Adrenal gland (tissue), 12 donors: ENCODE data around the gene COQ7. TPM values are rescaled to one million over a fixed set of nuclear protein-coding genes. Genes with fewer than 3 reads are reported as not detected.
A peak's percentile ranks its signal among the peaks of the same experiment; 100 is the strongest.

Experiments used
- DNase-seq, 7 donors: peaks; one replicate each; pipeline ENCODE4 v3.0.0-alpha.2; 2019 to 2020
- H3K27ac ChIP-seq, 5 donors: fragments of 200-600 bp; sonication (generic) in 4 of 5; 1 replicate in 3 of 5; 2 replicates in 2 of 5; pipeline versions ENCODE4 v1.5.1 to v1.8.0; 2016 to 2020; ENCODE audit warnings: mild to moderate bottlenecking in 1 of 5
- H3K27me3 ChIP-seq: fragments of 200-600 bp; 2 replicates; pipeline ENCODE4 v1.8.0; 2021
- H3K36me3 ChIP-seq, 2 donors: fragments of 200-600 bp; replicated peaks in 1 of 2; 1 replicate in 1 of 2; 2 replicates in 1 of 2; pipeline versions ENCODE4 v1.5.1 to v1.8.0; 2018 to 2022
- H3K4me1 ChIP-seq, 2 donors: fragments of 200-600 bp; replicated peaks in 1 of 2; 1 replicate in 1 of 2; 2 replicates in 1 of 2; pipeline versions ENCODE4 v1.5.1 to v1.8.0; 2018 to 2021
- H3K4me3 ChIP-seq, 4 donors: fragments of 200-600 bp; sonication (generic) in 3 of 4; one replicate each; pipeline ENCODE4 v1.5.1; 2016 to 2018
- H3K9me3 ChIP-seq, 3 donors: fragments of 200-600 bp; sonication (generic) in 1 of 3; replicated peaks in 1 of 3; 1 replicate in 2 of 3; 2 replicates in 1 of 3; pipeline versions ENCODE4 v1.5.1 to v1.8.0; 2016 to 2021
- POLR2A ChIP-seq, 2 donors: fragments of 450-650 bp; IDR thresholded peaks; one replicate each; pipeline ENCODE4 v1.6.1; 2017; ENCODE audit warnings: antibody characterized with exemption in 2 of 2, mild to moderate bottlenecking in 2 of 2, moderate library complexity in 1 of 2
- WGBS, 4 donors: extraction: QIAGEN DNeasy Blood & Tissue Kit in 2 of 4; methylation state at CpG; one replicate each; pipeline versions ENCODE4 v1.1.5 to v1.1.7; 2013 to 2017; 5-methylcytosine and 5-hydroxymethylcytosine counted together
- intact Hi-C, 2 donors: fragments of 100-400 bp; cut with DNase I; formaldehyde crosslinking; loops; one replicate each; pipeline versions ENCODE4 v1.14.1 to v1.15.0; 2022 to 2023
- polyA plus RNA-seq, 3 donors: library from polyadenylated mRNA; stranded (reverse); fragments of 200-250 nt in 2 of 3; fragments of 350-450 nt in 1 of 3; fragmentation: Illumina TruSeq in 1 of 3; extraction: RNeasy Lipid Tissue Mini Kit (QIAGEN cat#74804) in 1 of 3; gene quantifications; one replicate each; pipeline ENCODE4 v1.2.3, GENCODE V29; 2013 to 2014
- total RNA-seq, 9 donors: library from RNA; depleted of rRNA in 4 of 9; stranded (reverse); fragments of >200 nt in 4 of 9; fragments of 120-200 nt in 1 of 9; fragmentation: NEBNext Ultra II Directional in 1 of 9; extraction: Animal tissue kit (Norgen Biotek cat#: 25700) in 1 of 9; gene quantifications; one replicate each; pipeline versions ENCODE4 v1.1.0 to v1.2.4, GENCODE V29; 2013 to 2023
- TF ChIP-seq, protein P1 (sequence below), 6 experiments: fragments of 450-650 bp in 4 of 6; fragments of 200-600 bp in 2 of 6; sonication (generic) in 1 of 6; IDR thresholded peaks; 1 replicate in 5 of 6; 2 replicates in 1 of 6; pipeline versions ENCODE4 v1.5.1 to v1.8.0; 2016 to 2021; ENCODE audit warnings: antibody characterized with exemption in 6 of 6, mild to moderate bottlenecking in 2 of 6, moderate library complexity in 1 of 6
- donor health status: healthy with polysubstance abuse.
- donor health status: Bipolar disorder and iron deficiency.
- donor health status: DM: yes; HTN: yes; CAD: no.
- donor health status: DM: no; HTN: no; CAD: no.
- donor health status: DM: no; HTN: no; CAD: no.
- donor health status: DM: yes; HTN: yes; CAD: no.

Gene COQ7
- total and polyA plus RNA-seq, 12 donors, result 14.9 to 41.8 (median 24.8) TPM

DNA sequence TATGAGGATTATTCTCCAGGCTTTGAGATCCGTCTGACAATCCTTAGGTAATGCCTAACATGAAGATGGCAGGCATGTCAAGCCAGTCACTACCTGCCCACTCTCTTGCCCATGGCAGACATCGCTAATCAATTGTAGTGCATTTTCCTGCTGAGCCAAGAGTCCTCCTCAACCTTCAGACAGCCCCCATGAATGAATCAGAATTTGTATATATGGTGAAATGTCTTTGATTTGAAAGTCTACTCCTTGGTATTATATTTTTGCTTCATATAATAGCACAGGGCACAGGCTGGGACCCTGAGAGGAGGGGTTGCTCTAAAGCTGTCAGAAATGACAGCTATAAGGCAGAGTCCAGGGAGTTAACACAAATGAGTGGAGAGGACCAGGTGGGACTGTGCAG lies 27.0 kb upstream of the COQ7 start:
- DNase-seq, result no peak
- Histone ChIP-seq H3K27ac (no peak overlapping the region), H3K4me3 (no peak overlapping the region), H3K4me1 (no peaks in the 10 kb centered on the region), H3K9me3 (no peaks in the 10 kb centered on the region), H3K36me3 (no peaks in the 10 kb centered on the region), H3K27me3 (no peaks in the 10 kb centered on the region)
- TF ChIP-seq POLR2A (IDR thresholded peaks at IDR 0.05), result no peak
- intact Hi-C loops, result no loop called here
- WGBS, 4 donors, result 84 to 100% (median 90%) methylated on average over 2 of the region's 2 CpGs

DNA sequence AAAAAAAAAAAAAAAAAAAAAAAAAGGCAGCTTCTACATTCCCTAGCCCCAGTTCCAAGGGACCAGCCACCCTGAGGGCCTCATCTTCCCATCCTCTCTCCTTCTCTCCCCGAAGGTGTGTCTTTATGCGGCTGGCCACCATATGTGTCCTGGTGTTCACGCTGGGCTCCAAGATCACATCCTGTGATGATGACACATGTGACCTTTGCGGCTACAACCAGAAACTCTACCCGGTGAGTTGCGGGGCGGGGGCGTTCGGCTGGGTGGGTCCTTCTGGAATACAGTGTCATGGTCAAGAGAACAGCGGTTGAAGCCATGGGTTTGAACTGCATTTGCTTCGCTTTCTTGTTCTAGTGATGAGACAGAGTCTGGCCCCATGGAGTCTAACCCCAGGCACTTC lies 22.6 kb upstream of the COQ7 start:
- WGBS, 4 donors, result 83 to 92% (median 88%) methylated on average over 1 to 11 of the region's 11 CpGs
- no peaks in the 10 kb centered on the region for H3K36me3 ChIP-seq

DNA sequence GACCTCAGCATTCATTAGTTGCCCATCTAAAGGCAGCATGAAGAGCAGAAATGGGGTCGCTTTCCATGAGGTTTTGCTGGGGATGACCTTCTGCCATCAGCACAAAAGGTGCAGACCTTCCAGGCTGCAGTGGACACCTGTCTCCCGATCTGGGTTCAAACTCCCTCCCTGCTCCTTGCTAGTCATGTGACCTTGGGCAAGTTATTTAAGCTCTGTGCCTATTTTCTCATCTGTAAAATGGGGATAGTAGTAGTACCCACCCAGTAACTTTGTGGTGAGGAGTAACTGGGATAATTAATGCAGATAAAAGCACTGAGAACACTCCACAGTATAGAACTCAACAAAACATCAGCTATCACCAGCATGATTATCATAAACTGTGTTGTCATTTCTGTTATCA lies 21.4 kb upstream of the COQ7 start:
- H3K27ac ChIP-seq, result no peak overlapping the region
- H3K27me3 ChIP-seq, result no peaks in the 10 kb centered on the region
- no peak for TF ChIP-seq POLR2A (IDR thresholded peaks at IDR 0.05)
- DNase-seq, result no peak
- no peaks in the 10 kb centered on the region for H3K9me3 ChIP-seq
- H3K36me3 ChIP-seq, result no peaks in the 10 kb centered on the region
- intact Hi-C loops, result no loop called here
- H3K4me3 ChIP-seq, result no peak overlapping the region
- WGBS, 4 donors, result 77 to 93% (median 82%) methylated on average over 2 of the region's 2 CpGs
- no peaks in the 10 kb centered on the region for H3K4me1 ChIP-seq

More for the DNA sequence above, 22.6 kb upstream of the COQ7 start:
- Histone ChIP-seq H3K27ac (no peak overlapping the region), H3K4me3 (no peak overlapping the region), H3K27me3 (no peaks in the 10 kb centered on the region), H3K9me3 (no peaks in the 10 kb centered on the region), H3K4me1 (no peaks in the 10 kb centered on the region)
- DNase-seq, result no peak
- intact Hi-C loops, result no loop called here
- no peak for TF ChIP-seq POLR2A (IDR thresholded peaks at IDR 0.05)
- TF ChIP-seq, protein P1, sequence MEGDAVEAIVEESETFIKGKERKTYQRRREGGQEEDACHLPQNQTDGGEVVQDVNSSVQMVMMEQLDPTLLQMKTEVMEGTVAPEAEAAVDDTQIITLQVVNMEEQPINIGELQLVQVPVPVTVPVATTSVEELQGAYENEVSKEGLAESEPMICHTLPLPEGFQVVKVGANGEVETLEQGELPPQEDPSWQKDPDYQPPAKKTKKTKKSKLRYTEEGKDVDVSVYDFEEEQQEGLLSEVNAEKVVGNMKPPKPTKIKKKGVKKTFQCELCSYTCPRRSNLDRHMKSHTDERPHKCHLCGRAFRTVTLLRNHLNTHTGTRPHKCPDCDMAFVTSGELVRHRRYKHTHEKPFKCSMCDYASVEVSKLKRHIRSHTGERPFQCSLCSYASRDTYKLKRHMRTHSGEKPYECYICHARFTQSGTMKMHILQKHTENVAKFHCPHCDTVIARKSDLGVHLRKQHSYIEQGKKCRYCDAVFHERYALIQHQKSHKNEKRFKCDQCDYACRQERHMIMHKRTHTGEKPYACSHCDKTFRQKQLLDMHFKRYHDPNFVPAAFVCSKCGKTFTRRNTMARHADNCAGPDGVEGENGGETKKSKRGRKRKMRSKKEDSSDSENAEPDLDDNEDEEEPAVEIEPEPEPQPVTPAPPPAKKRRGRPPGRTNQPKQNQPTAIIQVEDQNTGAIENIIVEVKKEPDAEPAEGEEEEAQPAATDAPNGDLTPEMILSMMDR (IDR thresholded peaks at IDR 0.05), result no peak

DNA sequence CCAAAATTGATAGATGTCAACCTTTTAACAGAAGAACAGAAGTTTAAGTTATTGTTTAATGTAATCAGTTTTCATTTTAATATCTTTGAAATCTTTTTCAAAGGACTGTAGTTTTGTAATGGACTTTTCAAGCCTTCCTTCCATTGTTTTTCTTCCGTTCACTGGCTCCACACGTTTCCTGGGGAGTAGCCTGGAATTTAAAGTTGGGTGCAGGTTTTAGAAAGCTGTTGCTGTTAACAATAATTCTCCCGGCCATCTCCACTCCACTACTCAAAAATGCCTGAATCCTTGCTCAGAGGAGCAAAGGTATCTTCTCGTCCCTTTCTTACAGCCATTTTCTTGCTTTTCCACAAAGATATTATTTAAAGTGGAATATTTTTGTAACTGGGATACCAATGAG lies 4.7 kb upstream of the COQ7 start:
- intact Hi-C loops, result no loop called here
- H3K27ac ChIP-seq, result no peak overlapping the region
- H3K4me1 ChIP-seq, result peaks cover 0 to 3% of the 10 kb centered on the region in 2 donors

DNA sequence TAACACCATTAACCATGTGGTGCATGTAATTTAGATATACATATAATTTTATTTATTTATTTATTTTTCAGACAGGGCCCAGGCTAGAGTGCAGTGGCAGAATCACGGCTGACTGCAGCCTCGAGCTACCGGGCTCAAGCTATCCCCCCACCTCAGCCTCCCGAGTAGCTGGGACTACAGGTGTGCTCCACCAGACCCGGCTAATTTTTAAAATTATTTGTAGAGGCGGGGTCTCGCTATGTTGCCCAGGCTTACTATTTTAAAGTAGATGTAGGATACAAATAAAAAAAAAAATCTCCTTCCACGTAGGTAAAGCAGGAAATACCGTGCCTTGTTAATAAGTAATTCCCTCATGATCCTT lies 446 bp upstream of the COQ7 start:
- H3K4me1 ChIP-seq, result peaks cover 13 to 15% of the 10 kb centered on the region in 2 donors
- no peaks in the 10 kb centered on the region for H3K27me3 ChIP-seq
- DNase-seq, result peak in 1 of 7 donors; percentile 63
- H3K9me3 ChIP-seq, result no peaks in the 10 kb centered on the region
- WGBS, 4 donors, result 49 to 58% (median 56%) methylated on average over 9 of the region's 9 CpGs
- intact Hi-C loops, result no loop called here
- H3K27ac ChIP-seq, result peak overlapping the region; percentile 99
- no peaks in the 10 kb centered on the region for H3K36me3 ChIP-seq
- H3K4me3 ChIP-seq, result peak overlapping the region in 2 of 4 donors; percentile 85 to 88
- TF ChIP-seq POLR2A (IDR thresholded peaks at IDR 0.05), result no peak
- TF ChIP-seq, protein P1 (IDR thresholded peaks at IDR 0.05), result no peak

More for the DNA sequence above, 4.7 kb upstream of the COQ7 start:
- Histone ChIP-seq H3K27me3 (no peaks in the 10 kb centered on the region), H3K36me3 (no peaks in the 10 kb centered on the region), H3K9me3 (no peaks in the 10 kb centered on the region), H3K4me3 (no peak overlapping the region)
- no peak for DNase-seq
- TF ChIP-seq, protein P1 (IDR thresholded peaks at IDR 0.05), result no peak
- TF ChIP-seq POLR2A (IDR thresholded peaks at IDR 0.05), result no peak
- 50 to 65% (median 57%) methylated on average over 4 of the region's 4 CpGs for WGBS, 4 donors
